ENCODE measurements around the gene EXOSC10.
A peak's percentile ranks its signal among the peaks of the same experiment; 100 is the strongest.

EXOSC10 gene

GRCh38 chr1:11055676-11056075, 44.0 kb downstream of the EXOSC10 start:
- no peak overlapping the region for H4K5ac ChIP-seq (ENCODE audit: low read length)
- H3K27ac ChIP-seq (ENCODE audit: low read depth, low read length) = no peak overlapping the region
- H3K4me3 ChIP-seq (ENCODE audit: low read length) = no peak overlapping the region
- H3K36me3 ChIP-seq (ENCODE audit: control insufficient read depth, insufficient read depth, low read length) = peaks cover 7% of the 10 kb centered on the region
- no peak overlapping the region for H3K9ac ChIP-seq (ENCODE audit: low read length)
- DNase-seq = no peak
- no CpG with 5 or more reads among the region's 12 CpGs for WGBS (ENCODE audit: extremely low coverage, insufficient coverage, low lambda C conversion rate)
- H3K27me3 ChIP-seq (ENCODE audit: insufficient read depth, low read length, poor library complexity) = no peaks in the 10 kb centered on the region
- H2BK120ac ChIP-seq (ENCODE audit: low read depth, low read length) = no peak overlapping the region
- H3K4me2 ChIP-seq (ENCODE audit: low read length) = no peak overlapping the region
- peaks cover 11% of the 10 kb centered on the region for H3K79me2 ChIP-seq (ENCODE audit: control insufficient read depth, insufficient read depth, low read length)
- H2AK5ac ChIP-seq (ENCODE audit: low read length) = no peak overlapping the region
- H3K79me1 ChIP-seq (ENCODE audit: low read length) = peaks cover 5% of the 10 kb centered on the region
- no peak overlapping the region for H3K18ac ChIP-seq (ENCODE audit: low read length)
- H2BK15ac ChIP-seq (replicated peaks; ENCODE audit: low read depth) = no peak overlapping the region
- H4K8ac ChIP-seq (ENCODE audit: low read depth, low read length) = no peak overlapping the region
- no peak overlapping the region for H3K4ac ChIP-seq (ENCODE audit: low read depth, low read length)
- no peak overlapping the region for H3K23ac ChIP-seq (ENCODE audit: low read length)
- no peak overlapping the region for H2BK5ac ChIP-seq (ENCODE audit: low read length)
- no peak overlapping the region for H3K56ac ChIP-seq (ENCODE audit: low read length)
- H3K4me1 ChIP-seq (ENCODE audit: control insufficient read depth, low read depth, low read length) = no peaks in the 10 kb centered on the region

GRCh38 chr1:11054666-11055065, 45.0 kb downstream of the EXOSC10 start:
- peaks cover 11% of the 10 kb centered on the region for H3K79me2 ChIP-seq (ENCODE audit: control insufficient read depth, insufficient read depth, low read length)
- no peak for DNase-seq
- H2BK15ac ChIP-seq (replicated peaks; ENCODE audit: low read depth) = no peak overlapping the region
- peaks cover 5% of the 10 kb centered on the region for H3K79me1 ChIP-seq (ENCODE audit: low read length)
- no peaks in the 10 kb centered on the region for H3K4me1 ChIP-seq (ENCODE audit: control insufficient read depth, low read depth, low read length)
- peaks cover 7% of the 10 kb centered on the region for H3K36me3 ChIP-seq (ENCODE audit: control insufficient read depth, insufficient read depth, low read length)
- H2BK5ac ChIP-seq (ENCODE audit: low read length) = no peak overlapping the region
- H4K5ac ChIP-seq (ENCODE audit: low read length) = no peak overlapping the region
- H3K18ac ChIP-seq (ENCODE audit: low read length) = no peak overlapping the region
- H3K9ac ChIP-seq (ENCODE audit: low read length) = no peak overlapping the region
- no peak overlapping the region for H3K23ac ChIP-seq (ENCODE audit: low read length)
- no peak overlapping the region for H3K4me2 ChIP-seq (ENCODE audit: low read length)
- H2AK5ac ChIP-seq (ENCODE audit: low read length) = no peak overlapping the region
- no CpG with 5 or more reads among the region's 22 CpGs for WGBS (ENCODE audit: extremely low coverage, insufficient coverage, low lambda C conversion rate)
- H3K27ac ChIP-seq (ENCODE audit: low read depth, low read length) = no peak overlapping the region
- H4K8ac ChIP-seq (ENCODE audit: low read depth, low read length) = no peak overlapping the region
- no peaks in the 10 kb centered on the region for H3K27me3 ChIP-seq (ENCODE audit: insufficient read depth, low read length, poor library complexity)
- no peak overlapping the region for H2BK120ac ChIP-seq (ENCODE audit: low read depth, low read length)
- H3K4ac ChIP-seq (ENCODE audit: low read depth, low read length) = no peak overlapping the region
- H3K4me3 ChIP-seq (ENCODE audit: low read length) = no peak overlapping the region
- H3K56ac ChIP-seq (ENCODE audit: low read length) = no peak overlapping the region

GRCh38 chr1:11054181-11054580, 45.5 kb downstream of the EXOSC10 start:
- H3K23ac ChIP-seq (ENCODE audit: low read length) = no peak overlapping the region
- no peak overlapping the region for H3K4ac ChIP-seq (ENCODE audit: low read depth, low read length)
- H2BK120ac ChIP-seq (ENCODE audit: low read depth, low read length) = no peak overlapping the region
- peaks cover 5% of the 10 kb centered on the region for H3K79me1 ChIP-seq (ENCODE audit: low read length)
- H2BK5ac ChIP-seq (ENCODE audit: low read length) = no peak overlapping the region
- peaks cover 7% of the 10 kb centered on the region for H3K79me2 ChIP-seq (ENCODE audit: control insufficient read depth, insufficient read depth, low read length)
- H3K27ac ChIP-seq (ENCODE audit: low read depth, low read length) = no peak overlapping the region
- no peak overlapping the region for H3K56ac ChIP-seq (ENCODE audit: low read length)
- no peak overlapping the region for H2AK5ac ChIP-seq (ENCODE audit: low read length)
- no peak overlapping the region for H4K8ac ChIP-seq (ENCODE audit: low read depth, low read length)
- no peaks in the 10 kb centered on the region for H3K4me1 ChIP-seq (ENCODE audit: control insufficient read depth, low read depth, low read length)
- H3K4me3 ChIP-seq (ENCODE audit: low read length) = no peak overlapping the region
- H4K5ac ChIP-seq (ENCODE audit: low read length) = no peak overlapping the region
- peaks cover 7% of the 10 kb centered on the region for H3K36me3 ChIP-seq (ENCODE audit: control insufficient read depth, insufficient read depth, low read length)
- no peaks in the 10 kb centered on the region for H3K27me3 ChIP-seq (ENCODE audit: insufficient read depth, low read length, poor library complexity)
- H2BK15ac ChIP-seq (replicated peaks; ENCODE audit: low read depth) = no peak overlapping the region
- no peak overlapping the region for H3K18ac ChIP-seq (ENCODE audit: low read length)
- H3K4me2 ChIP-seq (ENCODE audit: low read length) = no peak overlapping the region
- DNase-seq = no peak
- no CpG with 5 or more reads among the region's 7 CpGs for WGBS (ENCODE audit: extremely low coverage, insufficient coverage, low lambda C conversion rate)
- no peak overlapping the region for H3K9ac ChIP-seq (ENCODE audit: low read length)

- Histone ChIP-seq H3K27me3 (ENCODE audit: insufficient read depth, low read length, poor library complexity) (no peaks in the 10 kb centered on the region), H3K36me3 (ENCODE audit: control insufficient read depth, insufficient read depth, low read length) (peaks cover 7% of the 10 kb centered on the region), H3K56ac (ENCODE audit: low read length) (no peak overlapping the region), H3K79me2 (ENCODE audit: control insufficient read depth, insufficient read depth, low read length) (peaks cover 3% of the 10 kb centered on the region), H2BK5ac (ENCODE audit: low read length) (no peak overlapping the region), H3K4me1 (ENCODE audit: control insufficient read depth, low read depth, low read length) (no peaks in the 10 kb centered on the region), H3K27ac (ENCODE audit: low read depth, low read length) (no peak overlapping the region), H4K8ac (ENCODE audit: low read depth, low read length) (no peak overlapping the region), H2BK15ac (replicated peaks; ENCODE audit: low read depth) (no peak overlapping the region), H2AK5ac (ENCODE audit: low read length) (no peak overlapping the region), H3K9ac (ENCODE audit: low read length) (no peak overlapping the region), H3K23ac (ENCODE audit: low read length) (no peak overlapping the region), H4K5ac (ENCODE audit: low read length) (no peak overlapping the region), H2BK120ac (ENCODE audit: low read depth, low read length) (no peak overlapping the region), H3K4me3 (ENCODE audit: low read length) (no peak overlapping the region), H3K4ac (ENCODE audit: low read depth, low read length) (no peak overlapping the region), H3K4me2 (ENCODE audit: low read length) (no peak overlapping the region), H3K18ac (ENCODE audit: low read length) (no peak overlapping the region), H3K79me1 (ENCODE audit: low read length) (peaks cover 3% of the 10 kb centered on the region)
- DNase-seq = peak; percentile 65
- WGBS (ENCODE audit: extremely low coverage, insufficient coverage, low lambda C conversion rate) = no CpG with 5 or more reads among the region's 10 CpGs
Observed at GRCh38 chr1:11053758-11054137, 45.9 kb downstream of the EXOSC10 start.

GRCh38 chr1:11052839-11053757, 46.6 kb downstream of the EXOSC10 start:
- Histone ChIP-seq H3K4me1 (ENCODE audit: control insufficient read depth, low read depth, low read length) (no peaks in the 10 kb centered on the region), H3K27ac (ENCODE audit: low read depth, low read length) (no peak overlapping the region), H2BK120ac (ENCODE audit: low read depth, low read length) (no peak overlapping the region), H4K5ac (ENCODE audit: low read length) (no peak overlapping the region), H4K8ac (ENCODE audit: low read depth, low read length) (no peak overlapping the region), H3K56ac (ENCODE audit: low read length) (peak overlapping the region; percentile 42), H3K36me3 (ENCODE audit: control insufficient read depth, insufficient read depth, low read length) (peaks cover 7% of the 10 kb centered on the region), H3K4me3 (ENCODE audit: low read length) (no peak overlapping the region), H3K27me3 (ENCODE audit: insufficient read depth, low read length, poor library complexity) (no peaks in the 10 kb centered on the region), H3K4ac (ENCODE audit: low read depth, low read length) (no peak overlapping the region), H3K18ac (ENCODE audit: low read length) (no peak overlapping the region), H3K79me1 (ENCODE audit: low read length) (no peaks in the 10 kb centered on the region), H3K79me2 (ENCODE audit: control insufficient read depth, insufficient read depth, low read length) (no peaks in the 10 kb centered on the region), H2BK15ac (replicated peaks; ENCODE audit: low read depth) (no peak overlapping the region), H2AK5ac (ENCODE audit: low read length) (no peak overlapping the region), H3K4me2 (ENCODE audit: low read length) (no peak overlapping the region), H3K9ac (ENCODE audit: low read length) (no peak overlapping the region), H3K23ac (ENCODE audit: low read length) (no peak overlapping the region), H2BK5ac (ENCODE audit: low read length) (no peak overlapping the region)
- peak; percentile 34 for DNase-seq
- WGBS (ENCODE audit: extremely low coverage, insufficient coverage, low lambda C conversion rate) = no CpG with 5 or more reads among the region's 29 CpGs

All from mesendoderm (in vitro differentiated cells).